GM23338 (cell line): ENCODE measurements around the gene PTPRE. TPM values are rescaled to one million over a fixed set of nuclear protein-coding genes. Genes with fewer than 3 reads are reported as not detected.

Source experiments
- ATAC-seq: fragments of 200-7000 bp; cut with Tn5 transposase; 3 replicates; pipeline ENCODE4 v1.9.1; 2020
- DNase-seq: peaks from one replicate; pipeline ENCODE4 v3.0.0-alpha.2; 2015; ENCODE audit warnings: low spot score
- H2AFZ ChIP-seq: fragments of 200-600 bp; sonication (generic); 2 replicates; pipeline ENCODE4 v1.8.0; 2016; ENCODE audit warnings: antibody characterized with exemption, mild to moderate bottlenecking, moderate library complexity
- H3F3A ChIP-seq: fragments of 200-600 bp; sonication (generic); replicated peaks from 2 replicates; pipeline ENCODE4 v1.8.0; 2017; ENCODE audit warnings: antibody characterized with exemption, mixed run types, low read depth
- H3K27ac ChIP-seq: fragments of 200-600 bp; sonication (generic); 2 replicates; pipeline ENCODE4 v1.6.1; 2016; ENCODE audit warnings: low read depth
- H3K27me3 ChIP-seq: fragments of 200-600 bp; sonication (generic); 2 replicates; pipeline ENCODE4 v1.8.0; 2016; ENCODE audit warnings: mild to moderate bottlenecking, mixed run types, moderate library complexity; ENCODE audit not compliant: insufficient read depth
- H3K36me3 ChIP-seq: fragments of 200-600 bp; sonication (generic); 2 replicates; pipeline ENCODE4 v1.8.0; 2016; ENCODE audit warnings: mild to moderate bottlenecking; ENCODE audit not compliant: insufficient read depth
- H3K4me1 ChIP-seq: fragments of 200-600 bp; sonication (generic); 2 replicates; pipeline ENCODE4 v1.8.0; 2016; ENCODE audit warnings: mild to moderate bottlenecking, moderate library complexity; ENCODE audit not compliant: insufficient read depth
- H3K4me2 ChIP-seq: fragments of 200-600 bp; sonication (generic); 2 replicates; pipeline ENCODE4 v1.7.1; 2017; ENCODE audit warnings: mixed run types
- H3K4me3 ChIP-seq: fragments of 200-600 bp; sonication (generic); 2 replicates; pipeline ENCODE4 v1.6.1; 2016; ENCODE audit warnings: mixed run types
- H3K79me2 ChIP-seq: fragments of 200-600 bp; sonication (generic); replicated peaks from 2 replicates; pipeline ENCODE4 v1.8.0; 2017; ENCODE audit warnings: mild to moderate bottlenecking; ENCODE audit not compliant: insufficient read depth
- H3K9me2 ChIP-seq: fragments of 200-600 bp; sonication (generic); 2 replicates; pipeline ENCODE4 v1.8.0; 2017; ENCODE audit not compliant: insufficient read depth
- H4K20me1 ChIP-seq: fragments of 200-600 bp; sonication (generic); replicated peaks from 2 replicates; pipeline ENCODE4 v1.8.0; 2017; ENCODE audit warnings: mild to moderate bottlenecking; ENCODE audit not compliant: insufficient read depth
- H3K27ac Mint-ChIP-seq: 2 replicates; pipeline ENCODE4 v1.8.0; 2020; ENCODE audit warnings: inconsistent platforms, mild to moderate bottlenecking, moderate library complexity, mixed read lengths
- H3K27me3 Mint-ChIP-seq: 3 replicates; pipeline ENCODE4 v1.8.0; 2022; ENCODE audit warnings: low read depth, mild to moderate bottlenecking, moderate library complexity, mixed read lengths, inconsistent platforms; ENCODE audit not compliant: insufficient read depth, poor library complexity
- H3K36me3 Mint-ChIP-seq: 3 replicates; pipeline ENCODE4 v1.8.0; 2021; ENCODE audit warnings: low read depth, mild to moderate bottlenecking, inconsistent platforms, moderate library complexity, mixed read lengths
- H3K4me1 Mint-ChIP-seq: 3 replicates; pipeline ENCODE4 v1.8.0; 2020; ENCODE audit warnings: mild to moderate bottlenecking, inconsistent platforms, mixed read lengths
- H3K4me3 Mint-ChIP-seq: 3 replicates; pipeline ENCODE4 v1.8.0; 2021; ENCODE audit warnings: moderate library complexity, mild to moderate bottlenecking, inconsistent platforms, mixed read lengths
- H3K9me3 Mint-ChIP-seq: 3 replicates; pipeline ENCODE4 v1.8.0; 2020; ENCODE audit warnings: moderate library complexity, mild to moderate bottlenecking, inconsistent platforms, mixed read lengths
- CREB1 ChIP-seq: fragments of 250-450 bp; sonication (Bioruptor Pico); IDR thresholded peaks from 2 replicates; pipeline ENCODE4 v1.5.0; 2020; ENCODE audit warnings: low read depth, mild to moderate bottlenecking, moderate library complexity
- EZH2 ChIP-seq: fragments of 200-600 bp; sonication (generic); IDR thresholded peaks from one replicate; pipeline ENCODE4 v1.8.0; 2017; ENCODE audit warnings: antibody characterized with exemption, mild to moderate bottlenecking, low read depth; ENCODE audit not compliant: unreplicated experiment
- EZH2phosphoT487 ChIP-seq: fragments of 200-600 bp; sonication (generic); IDR thresholded peaks from one replicate; pipeline ENCODE4 v1.8.1; 2018; ENCODE audit warnings: antibody characterized with exemption; ENCODE audit not compliant: unreplicated experiment
- JUNB ChIP-seq: IDR thresholded peaks from one replicate; pipeline ENCODE4 v1.6.1; 2016; ENCODE audit warnings: antibody characterized with exemption; ENCODE audit not compliant: unreplicated experiment
- NANOG ChIP-seq: IDR thresholded peaks from 2 replicates; pipeline ENCODE4 v1.6.1; 2016; ENCODE audit warnings: antibody characterized with exemption, borderline replicate concordance
- POLR2AphosphoS5 ChIP-seq: IDR thresholded peaks from 2 replicates; pipeline ENCODE4 v1.6.1; 2016; ENCODE audit warnings: antibody characterized with exemption, low read depth
- STAT1 ChIP-seq: IDR thresholded peaks from one replicate; pipeline ENCODE4 v1.6.1; 2016; ENCODE audit warnings: antibody characterized with exemption; ENCODE audit not compliant: unreplicated experiment
- ZNF114 ChIP-seq: fragments of 250-450 bp; sonication (Bioruptor Pico); IDR thresholded peaks from 2 replicates; pipeline ENCODE4 v1.5.0; 2020; ENCODE audit warnings: mild to moderate bottlenecking, moderate library complexity
- ZNF331 ChIP-seq: fragments of 250-450 bp; sonication (Bioruptor Pico); IDR thresholded peaks from 2 replicates; pipeline ENCODE4 v1.5.0; 2020; ENCODE audit warnings: low read depth, mild to moderate bottlenecking, moderate library complexity
- polyA plus RNA-seq: library from polyadenylated mRNA; unstranded; fragments of >200 nt; fragmentation: Nextera tagmentation; extraction: Ambion mirVana; gene quantifications from 2 replicates; pipeline ENCODE4 v1.2.1, GENCODE V29; 2016
- total RNA-seq: library from RNA; depleted of rRNA; stranded (reverse); fragments of >200 nt; shearing (Covaris generic); gene quantifications from 2 replicates; pipeline ENCODE4 v1.2.3, GENCODE V29; 2014
- TF ChIP-seq, protein P1 (sequence below): IDR thresholded peaks from 2 replicates; pipeline ENCODE4 v1.6.1; 2016; ENCODE audit warnings: antibody characterized with exemption
- TF ChIP-seq, protein P2 (sequence below), 2 experiments: fragments of 200-600 bp in 1 of 2; sonication (generic) in 1 of 2; conservative IDR thresholded peaks; 2 replicates each; pipeline versions ENCODE4 v1.5.1 to v1.6.1; 2016 to 2017; ENCODE audit warnings: antibody characterized with exemption in 2 of 2, low read depth in 2 of 2, mild to moderate bottlenecking in 2 of 2, moderate library complexity in 1 of 2
- TF ChIP-seq, protein P3 (sequence below): fragments of 250-450 bp; sonication (Bioruptor Pico); IDR thresholded peaks from 2 replicates; pipeline ENCODE4 v1.5.0; 2020; ENCODE audit warnings: mild to moderate bottlenecking, moderate library complexity
- TF ChIP-seq, protein P4 (sequence below): IDR thresholded peaks from one replicate; pipeline ENCODE4 v1.6.1; 2018; ENCODE audit warnings: antibody characterized with exemption; ENCODE audit not compliant: unreplicated experiment

The PTPRE gene
- total and polyA plus RNA-seq, 2 experiments from 2014 or later, result 0.34 to 0.42 TPM

DNA sequence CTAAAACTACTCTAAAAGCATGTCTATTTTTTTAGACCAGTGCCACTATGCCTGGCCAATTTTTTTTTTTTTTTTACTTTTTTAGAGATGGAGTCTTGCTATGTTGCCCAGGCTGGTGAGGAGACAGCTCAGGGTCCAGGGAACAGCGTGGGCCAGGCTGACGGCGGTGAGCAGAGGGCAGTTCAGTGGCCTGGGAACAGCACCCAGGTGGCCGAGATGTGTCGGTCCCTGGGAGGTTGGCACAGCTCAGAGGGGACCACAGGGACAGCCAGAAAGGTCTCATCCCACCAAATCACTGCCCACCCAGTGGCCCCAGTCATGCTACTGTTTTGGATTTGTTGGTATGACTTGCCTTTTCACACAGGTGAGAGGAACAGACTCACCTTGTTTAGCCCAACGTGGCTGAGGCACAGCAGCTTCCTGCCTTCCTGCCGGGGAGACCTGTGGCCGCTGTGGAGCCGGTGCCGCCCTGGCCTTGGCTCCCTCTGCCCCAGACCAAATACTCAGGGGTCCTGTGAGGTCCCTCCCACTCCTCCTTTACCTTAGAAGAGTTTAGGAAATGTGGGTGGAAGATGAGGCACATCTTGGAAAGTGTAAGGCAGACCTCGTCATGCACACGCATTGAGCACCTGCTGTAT lies 109.6 kb downstream of the PTPRE start:
- H3K79me2 ChIP-seq, result no peaks in the 10 kb centered on the region
- no peaks in the 10 kb centered on the region for H3K4me1 ChIP-seq
- no peak overlapping the region for H3K27ac Mint-ChIP-seq
- H3K9me2 ChIP-seq, result no peaks in the 10 kb centered on the region
- peaks cover 2% of the 10 kb centered on the region; the same call in 2 of the 3 replicates for H3K4me1 Mint-ChIP-seq
- H3F3A ChIP-seq, result no peaks in the 10 kb centered on the region
- no peaks in the 10 kb centered on the region for H4K20me1 ChIP-seq
- TF ChIP-seq, protein P1, sequence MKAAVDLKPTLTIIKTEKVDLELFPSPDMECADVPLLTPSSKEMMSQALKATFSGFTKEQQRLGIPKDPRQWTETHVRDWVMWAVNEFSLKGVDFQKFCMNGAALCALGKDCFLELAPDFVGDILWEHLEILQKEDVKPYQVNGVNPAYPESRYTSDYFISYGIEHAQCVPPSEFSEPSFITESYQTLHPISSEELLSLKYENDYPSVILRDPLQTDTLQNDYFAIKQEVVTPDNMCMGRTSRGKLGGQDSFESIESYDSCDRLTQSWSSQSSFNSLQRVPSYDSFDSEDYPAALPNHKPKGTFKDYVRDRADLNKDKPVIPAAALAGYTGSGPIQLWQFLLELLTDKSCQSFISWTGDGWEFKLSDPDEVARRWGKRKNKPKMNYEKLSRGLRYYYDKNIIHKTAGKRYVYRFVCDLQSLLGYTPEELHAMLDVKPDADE, result no peak
- TF ChIP-seq STAT1 (no peak), NANOG (no peak), ZNF331 (CRISPR knock-in tag) (no peak), POLR2AphosphoS5 (no peak), CREB1 (CRISPR knock-in tag) (no peak), JUNB (no peak), ZNF114 (CRISPR knock-in tag) (no peak), EZH2 (no peak), EZH2phosphoT487 (no peak)
- TF ChIP-seq, protein P2, sequence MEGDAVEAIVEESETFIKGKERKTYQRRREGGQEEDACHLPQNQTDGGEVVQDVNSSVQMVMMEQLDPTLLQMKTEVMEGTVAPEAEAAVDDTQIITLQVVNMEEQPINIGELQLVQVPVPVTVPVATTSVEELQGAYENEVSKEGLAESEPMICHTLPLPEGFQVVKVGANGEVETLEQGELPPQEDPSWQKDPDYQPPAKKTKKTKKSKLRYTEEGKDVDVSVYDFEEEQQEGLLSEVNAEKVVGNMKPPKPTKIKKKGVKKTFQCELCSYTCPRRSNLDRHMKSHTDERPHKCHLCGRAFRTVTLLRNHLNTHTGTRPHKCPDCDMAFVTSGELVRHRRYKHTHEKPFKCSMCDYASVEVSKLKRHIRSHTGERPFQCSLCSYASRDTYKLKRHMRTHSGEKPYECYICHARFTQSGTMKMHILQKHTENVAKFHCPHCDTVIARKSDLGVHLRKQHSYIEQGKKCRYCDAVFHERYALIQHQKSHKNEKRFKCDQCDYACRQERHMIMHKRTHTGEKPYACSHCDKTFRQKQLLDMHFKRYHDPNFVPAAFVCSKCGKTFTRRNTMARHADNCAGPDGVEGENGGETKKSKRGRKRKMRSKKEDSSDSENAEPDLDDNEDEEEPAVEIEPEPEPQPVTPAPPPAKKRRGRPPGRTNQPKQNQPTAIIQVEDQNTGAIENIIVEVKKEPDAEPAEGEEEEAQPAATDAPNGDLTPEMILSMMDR (conservative IDR thresholded peaks at IDR 0.05; ENCODE audit: low read depth in 2 of 2), result no peak
- TF ChIP-seq, protein P3, sequence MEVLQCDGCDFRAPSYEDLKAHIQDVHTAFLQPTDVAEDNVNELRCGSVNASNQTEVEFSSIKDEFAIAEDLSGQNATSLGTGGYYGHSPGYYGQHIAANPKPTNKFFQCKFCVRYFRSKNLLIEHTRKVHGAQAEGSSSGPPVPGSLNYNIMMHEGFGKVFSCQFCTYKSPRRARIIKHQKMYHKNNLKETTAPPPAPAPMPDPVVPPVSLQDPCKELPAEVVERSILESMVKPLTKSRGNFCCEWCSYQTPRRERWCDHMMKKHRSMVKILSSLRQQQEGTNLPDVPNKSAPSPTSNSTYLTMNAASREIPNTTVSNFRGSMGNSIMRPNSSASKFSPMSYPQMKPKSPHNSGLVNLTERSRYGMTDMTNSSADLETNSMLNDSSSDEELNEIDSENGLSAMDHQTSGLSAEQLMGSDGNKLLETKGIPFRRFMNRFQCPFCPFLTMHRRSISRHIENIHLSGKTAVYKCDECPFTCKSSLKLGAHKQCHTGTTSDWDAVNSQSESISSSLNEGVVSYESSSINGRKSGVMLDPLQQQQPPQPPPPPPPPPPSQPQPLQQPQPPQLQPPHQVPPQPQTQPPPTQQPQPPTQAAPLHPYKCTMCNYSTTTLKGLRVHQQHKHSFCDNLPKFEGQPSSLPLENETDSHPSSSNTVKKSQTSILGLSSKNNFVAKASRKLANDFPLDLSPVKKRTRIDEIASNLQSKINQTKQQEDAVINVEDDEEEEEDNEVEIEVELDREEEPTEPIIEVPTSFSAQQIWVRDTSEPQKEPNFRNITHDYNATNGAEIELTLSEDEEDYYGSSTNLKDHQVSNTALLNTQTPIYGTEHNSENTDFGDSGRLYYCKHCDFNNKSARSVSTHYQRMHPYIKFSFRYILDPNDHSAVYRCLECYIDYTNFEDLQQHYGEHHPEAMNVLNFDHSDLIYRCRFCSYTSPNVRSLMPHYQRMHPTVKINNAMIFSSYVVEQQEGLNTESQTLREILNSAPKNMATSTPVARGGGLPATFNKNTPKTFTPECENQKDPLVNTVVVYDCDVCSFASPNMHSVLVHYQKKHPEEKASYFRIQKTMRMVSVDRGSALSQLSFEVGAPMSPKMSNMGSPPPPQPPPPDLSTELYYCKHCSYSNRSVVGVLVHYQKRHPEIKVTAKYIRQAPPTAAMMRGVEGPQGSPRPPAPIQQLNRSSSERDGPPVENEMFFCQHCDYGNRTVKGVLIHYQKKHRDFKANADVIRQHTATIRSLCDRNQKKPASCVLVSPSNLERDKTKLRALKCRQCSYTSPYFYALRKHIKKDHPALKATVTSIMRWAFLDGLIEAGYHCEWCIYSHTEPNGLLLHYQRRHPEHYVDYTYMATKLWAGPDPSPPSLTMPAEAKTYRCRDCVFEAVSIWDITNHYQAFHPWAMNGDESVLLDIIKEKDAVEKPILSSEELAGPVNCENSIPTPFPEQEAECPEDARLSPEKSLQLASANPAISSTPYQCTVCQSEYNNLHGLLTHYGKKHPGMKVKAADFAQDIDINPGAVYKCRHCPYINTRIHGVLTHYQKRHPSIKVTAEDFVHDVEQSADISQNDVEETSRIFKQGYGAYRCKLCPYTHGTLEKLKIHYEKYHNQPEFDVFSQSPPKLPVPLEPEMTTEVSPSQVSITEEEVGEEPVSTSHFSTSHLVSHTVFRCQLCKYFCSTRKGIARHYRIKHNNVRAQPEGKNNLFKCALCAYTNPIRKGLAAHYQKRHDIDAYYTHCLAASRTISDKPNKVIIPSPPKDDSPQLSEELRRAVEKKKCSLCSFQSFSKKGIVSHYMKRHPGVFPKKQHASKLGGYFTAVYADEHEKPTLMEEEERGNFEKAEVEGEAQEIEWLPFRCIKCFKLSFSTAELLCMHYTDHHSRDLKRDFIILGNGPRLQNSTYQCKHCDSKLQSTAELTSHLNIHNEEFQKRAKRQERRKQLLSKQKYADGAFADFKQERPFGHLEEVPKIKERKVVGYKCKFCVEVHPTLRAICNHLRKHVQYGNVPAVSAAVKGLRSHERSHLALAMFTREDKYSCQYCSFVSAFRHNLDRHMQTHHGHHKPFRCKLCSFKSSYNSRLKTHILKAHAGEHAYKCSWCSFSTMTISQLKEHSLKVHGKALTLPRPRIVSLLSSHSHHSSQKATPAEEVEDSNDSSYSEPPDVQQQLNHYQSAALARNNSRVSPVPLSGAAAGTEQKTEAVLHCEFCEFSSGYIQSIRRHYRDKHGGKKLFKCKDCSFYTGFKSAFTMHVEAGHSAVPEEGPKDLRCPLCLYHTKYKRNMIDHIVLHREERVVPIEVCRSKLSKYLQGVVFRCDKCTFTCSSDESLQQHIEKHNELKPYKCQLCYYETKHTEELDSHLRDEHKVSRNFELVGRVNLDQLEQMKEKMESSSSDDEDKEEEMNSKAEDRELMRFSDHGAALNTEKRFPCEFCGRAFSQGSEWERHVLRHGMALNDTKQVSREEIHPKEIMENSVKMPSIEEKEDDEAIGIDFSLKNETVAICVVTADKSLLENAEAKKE (CRISPR knock-in tag), result no peak
- TF ChIP-seq, protein P4, sequence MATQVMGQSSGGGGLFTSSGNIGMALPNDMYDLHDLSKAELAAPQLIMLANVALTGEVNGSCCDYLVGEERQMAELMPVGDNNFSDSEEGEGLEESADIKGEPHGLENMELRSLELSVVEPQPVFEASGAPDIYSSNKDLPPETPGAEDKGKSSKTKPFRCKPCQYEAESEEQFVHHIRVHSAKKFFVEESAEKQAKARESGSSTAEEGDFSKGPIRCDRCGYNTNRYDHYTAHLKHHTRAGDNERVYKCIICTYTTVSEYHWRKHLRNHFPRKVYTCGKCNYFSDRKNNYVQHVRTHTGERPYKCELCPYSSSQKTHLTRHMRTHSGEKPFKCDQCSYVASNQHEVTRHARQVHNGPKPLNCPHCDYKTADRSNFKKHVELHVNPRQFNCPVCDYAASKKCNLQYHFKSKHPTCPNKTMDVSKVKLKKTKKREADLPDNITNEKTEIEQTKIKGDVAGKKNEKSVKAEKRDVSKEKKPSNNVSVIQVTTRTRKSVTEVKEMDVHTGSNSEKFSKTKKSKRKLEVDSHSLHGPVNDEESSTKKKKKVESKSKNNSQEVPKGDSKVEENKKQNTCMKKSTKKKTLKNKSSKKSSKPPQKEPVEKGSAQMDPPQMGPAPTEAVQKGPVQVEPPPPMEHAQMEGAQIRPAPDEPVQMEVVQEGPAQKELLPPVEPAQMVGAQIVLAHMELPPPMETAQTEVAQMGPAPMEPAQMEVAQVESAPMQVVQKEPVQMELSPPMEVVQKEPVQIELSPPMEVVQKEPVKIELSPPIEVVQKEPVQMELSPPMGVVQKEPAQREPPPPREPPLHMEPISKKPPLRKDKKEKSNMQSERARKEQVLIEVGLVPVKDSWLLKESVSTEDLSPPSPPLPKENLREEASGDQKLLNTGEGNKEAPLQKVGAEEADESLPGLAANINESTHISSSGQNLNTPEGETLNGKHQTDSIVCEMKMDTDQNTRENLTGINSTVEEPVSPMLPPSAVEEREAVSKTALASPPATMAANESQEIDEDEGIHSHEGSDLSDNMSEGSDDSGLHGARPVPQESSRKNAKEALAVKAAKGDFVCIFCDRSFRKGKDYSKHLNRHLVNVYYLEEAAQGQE, result no peak
- no peaks in the 10 kb centered on the region; the same call in 2 of the 3 replicates for H3K9me3 Mint-ChIP-seq
- H3K4me3 ChIP-seq, result no peak overlapping the region
- H3K27me3 ChIP-seq, result no peaks in the 10 kb centered on the region
- no peaks in the 10 kb centered on the region for H3K36me3 Mint-ChIP-seq
- no peak for ATAC-seq
- DNase-seq, result no peak
- H3K4me3 Mint-ChIP-seq, result no peak overlapping the region
- H3K27ac ChIP-seq, result no peak overlapping the region
- no peaks in the 10 kb centered on the region for H3K36me3 ChIP-seq
- H3K27me3 Mint-ChIP-seq, result peaks cover 3% of the 10 kb centered on the region
- no peak overlapping the region for H3K4me2 ChIP-seq
- no peak overlapping the region for H2AFZ ChIP-seq
